ENCODE measurements around the gene BANP.
"Not testable (repeated sequence)": the region's sequence is repeated elsewhere in the genome, so short reads cannot be mapped to it uniquely, and the experiment has no call there.

Gene BANP

GRCh38 chr16:87932475-87933139, 18.6 kb upstream of the BANP start:
- H3K9me3 Mint-ChIP-seq; DNase-seq; H3K36me3 Mint-ChIP-seq (ENCODE audit: insufficient read depth); H3K27me3 Mint-ChIP-seq; H3K4me1 Mint-ChIP-seq (ENCODE audit: low read depth in 2 of 2); ATAC-seq (replicated peaks); H3K27ac Mint-ChIP-seq; H3K4me3 Mint-ChIP-seq: not testable (repeated sequence)

GRCh38 chr16:87933140-87933495, 18.1 kb upstream of the BANP start:
- no peak overlapping the region for H3K4me3 Mint-ChIP-seq
- H3K27ac Mint-ChIP-seq, result no peak overlapping the region
- H3K4me1 Mint-ChIP-seq (ENCODE audit: low read depth in 2 of 2), result no peaks in the 10 kb centered on the region
- H3K27me3 Mint-ChIP-seq, result peaks cover 0 to 5% of the 10 kb centered on the region in 2 donors
- H3K36me3 Mint-ChIP-seq (ENCODE audit: insufficient read depth), result no peaks in the 10 kb centered on the region
- H3K9me3 Mint-ChIP-seq, result no peaks in the 10 kb centered on the region
- ATAC-seq (replicated peaks) (no peak), DNase-seq (no peak)

- not testable (repeated sequence) for H3K9me3 Mint-ChIP-seq; ATAC-seq (replicated peaks); H3K36me3 Mint-ChIP-seq (ENCODE audit: insufficient read depth)
Observed at GRCh38 chr16:87934752-87935425, 16.3 kb upstream of the BANP start.

GRCh38 chr16:87936016-87936374, 15.2 kb upstream of the BANP start:
- H3K9me3 Mint-ChIP-seq; ATAC-seq (replicated peaks); DNase-seq; H3K4me3 Mint-ChIP-seq; H3K27ac Mint-ChIP-seq; H3K36me3 Mint-ChIP-seq (ENCODE audit: insufficient read depth); H3K27me3 Mint-ChIP-seq; H3K4me1 Mint-ChIP-seq (ENCODE audit: low read depth in 2 of 2): not testable (repeated sequence)

More at GRCh38 chr16:87934752-87935425, 16.3 kb upstream of the BANP start:
- not testable (repeated sequence) for H3K4me3 Mint-ChIP-seq; H3K27me3 Mint-ChIP-seq; DNase-seq; H3K4me1 Mint-ChIP-seq (ENCODE audit: low read depth in 2 of 2); H3K27ac Mint-ChIP-seq

- H3K4me3 Mint-ChIP-seq, result no peak within 1 kb of the TSS
- H3K27me3 Mint-ChIP-seq, result peaks cover 0 to 5% of the 10 kb centered on the region in 2 donors
- ATAC-seq (replicated peaks) (no peak), DNase-seq (no peak)
- no peak within 1 kb of the TSS for H3K27ac Mint-ChIP-seq
- no peaks in the 10 kb centered on the region for H3K9me3 Mint-ChIP-seq
- no peaks in the 10 kb centered on the region for H3K4me1 Mint-ChIP-seq (ENCODE audit: low read depth in 2 of 2)
- H3K36me3 Mint-ChIP-seq (ENCODE audit: insufficient read depth), result no peaks in the 10 kb centered on the region
Observed at GRCh38 chr16:87936375-87937230, 14.6 kb upstream of the BANP start, which contains the start of gene CA5A. TSS of gene CA5A (minus strand) at chr16:87936529. CDS start at chr16:87936450, 79 bp downstream.

GRCh38 chr16:87937231-87937542, 14.0 kb upstream of the BANP start:
- not testable (repeated sequence) for H3K27me3 Mint-ChIP-seq; H3K4me3 Mint-ChIP-seq; H3K36me3 Mint-ChIP-seq (ENCODE audit: insufficient read depth); H3K4me1 Mint-ChIP-seq (ENCODE audit: low read depth in 2 of 2); H3K9me3 Mint-ChIP-seq; ATAC-seq (replicated peaks); DNase-seq; H3K27ac Mint-ChIP-seq

GRCh38 chr16:87938412-87938949, 12.8 kb upstream of the BANP start:
- H3K9me3 Mint-ChIP-seq, result no peaks in the 10 kb centered on the region
- H3K4me3 Mint-ChIP-seq, result no peak overlapping the region
- no peaks in the 10 kb centered on the region for H3K27me3 Mint-ChIP-seq
- no peaks in the 10 kb centered on the region for H3K36me3 Mint-ChIP-seq (ENCODE audit: insufficient read depth)
- H3K4me1 Mint-ChIP-seq (ENCODE audit: low read depth in 2 of 2), result no peaks in the 10 kb centered on the region
- ATAC-seq (replicated peaks) (no peak), DNase-seq (no peak)
- peak overlapping the region in 1 of 2 donors; percentile 20 for H3K27ac Mint-ChIP-seq

GRCh38 chr16:87939562-87940423, 11.4 kb upstream of the BANP start:
- Mint-ChIP-seq H3K27me3 (no peaks in the 10 kb centered on the region), H3K4me3 (no peak overlapping the region)
- ATAC-seq (replicated peaks), result no peak

GRCh38 chr16:87942680-87943079, 8.6 kb upstream of the BANP start:
- no peak for ATAC-seq (replicated peaks)
- Mint-ChIP-seq H3K27me3 (peaks cover 3 to 10% of the 10 kb centered on the region in 2 donors), H3K4me3 (no peak overlapping the region)

More at GRCh38 chr16:87939562-87940423, 11.4 kb upstream of the BANP start:
- Mint-ChIP-seq H3K4me1 (ENCODE audit: low read depth in 2 of 2) (no peaks in the 10 kb centered on the region), H3K9me3 (no peaks in the 10 kb centered on the region), H3K27ac (no peak overlapping the region), H3K36me3 (ENCODE audit: insufficient read depth) (no peaks in the 10 kb centered on the region)
- no peak for DNase-seq

GRCh38 chr16:87945351-87946042, 5.7 kb upstream of the BANP start:
- Mint-ChIP-seq H3K27me3 (peaks cover 6 to 17% of the 10 kb centered on the region in 2 donors), H3K4me3 (peak overlapping the region in 1 of 2 donors; percentile 29), H3K36me3 (ENCODE audit: insufficient read depth) (no peaks in the 10 kb centered on the region), H3K27ac (no peak overlapping the region), H3K4me1 (ENCODE audit: low read depth in 2 of 2) (peaks cover 0 to 2% of the 10 kb centered on the region in 2 donors), H3K9me3 (no peaks in the 10 kb centered on the region)
- peak; percentile 59 for ATAC-seq (replicated peaks)
- DNase-seq, result no peak

More at GRCh38 chr16:87942680-87943079, 8.6 kb upstream of the BANP start:
- no peak for DNase-seq
- Mint-ChIP-seq H3K9me3 (no peaks in the 10 kb centered on the region), H3K27ac (no peak overlapping the region), H3K36me3 (ENCODE audit: insufficient read depth) (no peaks in the 10 kb centered on the region), H3K4me1 (ENCODE audit: low read depth in 2 of 2) (no peaks in the 10 kb centered on the region)

GRCh38 chr16:87946596-87947347, 4.5 kb upstream of the BANP start:
- ATAC-seq (replicated peaks) (no peak), DNase-seq (no peak)
- Mint-ChIP-seq H3K36me3 (ENCODE audit: insufficient read depth) (peaks cover 4% of the 10 kb centered on the region), H3K4me3 (no peak overlapping the region), H3K27ac (no peak overlapping the region), H3K9me3 (no peaks in the 10 kb centered on the region), H3K4me1 (ENCODE audit: low read depth in 2 of 2) (peaks cover 3 to 4% of the 10 kb centered on the region in 2 donors), H3K27me3 (peaks cover 6 to 17% of the 10 kb centered on the region in 2 donors)

Data from effector memory CD8-positive, alpha-beta T cell (primary cell).